ENCODE data around the gene SGCB. TPM values are rescaled to one million over a fixed set of nuclear protein-coding genes. Genes with fewer than 3 reads are reported as not detected.

The SGCB gene
- total RNA-seq (2012; rRNA removed): 16.3 and 25.8 TPM in 2 replicates
- 18.3 and 24.0 TPM in 2 replicates for polyA plus RNA-seq (2012; rRNA removed)
- 5.1 and 6.6 TPM in 2 replicates for polyA plus RNA-seq (2012; cell fraction: cytosol; rRNA removed)
- 1.3 and 6.9 TPM in 2 replicates for polyA plus RNA-seq (2012; cell fraction: nucleus; rRNA removed; ENCODE audit: low replicate concordance)
- percentile 73 among the genes with signal in this experiment for Bru-seq, nascent RNA
- percentile 90 among the genes with signal in this experiment for BruChase-seq, experiment 1, labeled RNA remaining after a 6-hour chase
- BruChase-seq, experiment 2, labeled RNA remaining after a 2-hour chase: percentile 88 among the genes with signal in this experiment
- long read RNA-seq, full-length matches to known transcripts: 234 of 272 reads
- long read RNA-seq, partial matches to known transcripts: 7 of 272 reads
- long read RNA-seq, other reads (novel, unspliced or antisense): 31 of 272 reads

DNA sequence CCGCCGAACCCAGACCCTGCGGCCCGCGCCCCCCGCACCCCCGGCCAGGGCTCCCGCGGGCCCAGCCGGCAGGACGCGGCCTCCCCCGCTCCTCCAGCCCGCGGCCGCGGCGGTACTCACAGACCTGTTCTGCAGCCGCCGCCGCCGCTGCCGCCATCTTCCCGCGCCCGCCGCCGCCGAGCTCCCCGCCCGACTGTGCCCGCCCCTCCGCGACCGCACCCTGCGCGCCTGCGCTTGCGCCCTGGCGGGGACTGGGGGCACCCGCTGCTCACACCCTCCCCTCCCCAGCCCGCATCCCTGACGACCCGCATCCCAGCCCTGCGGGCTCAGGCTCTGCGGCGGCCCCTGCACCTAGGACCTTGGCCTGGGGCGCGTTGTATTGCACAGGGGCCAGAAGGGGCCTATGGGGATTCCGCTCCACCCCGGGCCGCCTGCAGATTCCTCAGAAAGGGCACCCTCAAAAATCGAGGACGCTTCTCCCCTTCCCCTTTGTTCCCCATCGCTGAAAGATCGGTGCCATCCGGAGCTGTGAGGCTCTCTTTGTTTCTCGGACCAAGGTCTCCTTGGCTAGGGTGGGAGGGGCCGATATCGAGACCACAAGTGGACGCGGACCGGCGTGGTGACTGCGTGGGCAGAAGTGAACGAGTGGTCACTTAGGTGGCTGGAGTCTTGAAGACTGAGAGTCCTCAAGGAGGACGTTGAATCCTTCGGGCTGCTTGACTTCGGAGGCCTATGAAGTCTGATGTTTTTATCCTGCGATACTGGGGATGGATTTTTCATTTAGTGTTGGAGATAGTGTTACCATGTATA is at the start of gene SGCB:
Gene SGCB, minus strand, starts transcription at position 197 of the 810 bp plus-strand sequence. Its CDS starts 40 bp downstream, at position 157.
- dilution Hi-C loops (cut with HindIII; ENCODE audit: low sequenced_read_pairs, unreplicated experiment) (no loop called here), intact Hi-C loops (cut with micrococcal nuclease) (loop anchor here (5.0 kb wide), 1 partner anchor 196 kb away; the partner anchor contains the start of gene DCUN1D4), in situ Hi-C loops (cut with MboI; ENCODE audit: low sequenced_read_pairs) (loop anchor here (10.0 kb wide), 1 partner anchor 144 kb away; no protein-coding TSS in a partner anchor)
- H3K9me1 ChIP-seq (ENCODE audit: insufficient read depth, low read length): peaks cover 11% of the 10 kb centered on the region
- peak within 1 kb of the TSS; percentile 98 for H3K4me2 ChIP-seq (ENCODE audit: low read depth, low read length)
- peak within 1 kb of the TSS; percentile 92 for H3K27ac ChIP-seq (ENCODE audit: insufficient read depth, low read length)
- WGBS, 2 experiments (ENCODE audit: extremely low coverage in 2 of 2, insufficient read length in 1 of 2): 2% methylated on average over 9 of the region's 70 CpGs; no CpG with 5 or more reads in 1 of the 2 experiments
- DNase-seq (peak; percentile 31), ATAC-seq (ENCODE audit: low read depth) (peak; percentile 98)
- peak within 1 kb of the TSS; percentile 79 for H4K91ac ChIP-seq (ENCODE audit: insufficient read depth, low read depth, low read length)
- peak within 1 kb of the TSS; percentile 69 for H3K14ac ChIP-seq (replicated peaks; ENCODE audit: low read depth, low read length)
- H3K56ac ChIP-seq (ENCODE audit: extremely low read depth, insufficient read depth, low read length): peak within 1 kb of the TSS; percentile 79
- peak within 1 kb of the TSS; percentile 83 for H3K18ac ChIP-seq (ENCODE audit: low read depth, low read length)
- peaks cover 1% of the 10 kb centered on the region; the same call in 1 of the 2 replicates for H3K36me3 ChIP-seq (ENCODE audit: control insufficient read depth, insufficient read depth, low read length)
- H4K5ac ChIP-seq (ENCODE audit: low read depth, low read length): peak within 1 kb of the TSS; percentile 98
- ChIA-PET CTCF (no interaction called here), POLR2A (ENCODE audit: unreplicated experiment) (interaction anchor here (0.8 kb wide), 1 partner anchor 12 kb away, joined by 3 read pairs; the partner anchor contains the start of gene SPATA18)
- H2BK5ac ChIP-seq (ENCODE audit: low read depth, low read length, poor library complexity, severe bottlenecking): peak within 1 kb of the TSS; percentile 77
- peak within 1 kb of the TSS; percentile 96 for H2AK9ac ChIP-seq (replicated peaks; ENCODE audit: low read depth, low read length, poor library complexity)
- H4K8ac ChIP-seq (ENCODE audit: low read depth in 2 of 2, low read length in 2 of 2): peak within 1 kb of the TSS; percentile 91 to 97
- H3K23ac ChIP-seq (ENCODE audit: low read depth, low read length): peak within 1 kb of the TSS; percentile 81
- peak within 1 kb of the TSS; percentile 76 for H3K4ac ChIP-seq (ENCODE audit: low read depth, low read length)
- peak within 1 kb of the TSS; percentile 98 for H3K4me3 ChIP-seq (ENCODE audit: insufficient read depth, low read depth, low read length)
- H3K9ac ChIP-seq (ENCODE audit: low read depth, low read length): peak within 1 kb of the TSS; percentile 96
- peaks cover 6% of the 10 kb centered on the region; the same call in 1 of the 2 replicates for H4K20me1 ChIP-seq (ENCODE audit: insufficient read depth, low read length)
- H2BK20ac ChIP-seq (ENCODE audit: low read depth, low read length): no peak within 1 kb of the TSS
- no TSS peak for BruUV-seq (replicated peaks)
- TF ChIP-seq CTCF (conservative IDR thresholded peaks at IDR 0.05; ENCODE audit: low read depth, low read length) (no peak), MAZ (IDR thresholded peaks at IDR 0.05; ENCODE audit: borderline replicate concordance, low read depth, low read length) (peak; percentile 50; the same call in 1 of the 2 replicates)
- H3K79me1 ChIP-seq (ENCODE audit: low read depth in 1 of 2, low read length in 2 of 2): peaks cover 26 to 38% of the 10 kb centered on the region in 2 experiments
- no peaks in the 10 kb centered on the region for H3K9me3 ChIP-seq (ENCODE audit: control insufficient read depth, insufficient read depth, low read length)
- 0 out of 2 replicates have a peak, but pooled peaks cover 3% of the 10 kb centered on the region for H3K4me1 ChIP-seq (ENCODE audit: control insufficient read depth, insufficient read depth, low read length)
- peak within 1 kb of the TSS; percentile 98 for H2AFZ ChIP-seq (replicated peaks; ENCODE audit: low read length, poor library complexity)
- no peak within 1 kb of the TSS for H2AK5ac ChIP-seq (ENCODE audit: low read depth, low read length)
- peak within 1 kb of the TSS; percentile 15 for H2BK15ac ChIP-seq (ENCODE audit: low read depth, low read length)
- H2BK120ac ChIP-seq (ENCODE audit: low read depth, low read length): peak within 1 kb of the TSS; percentile 33; the same call in 1 of the 2 replicates
- H3K27me3 ChIP-seq (ENCODE audit: control insufficient read depth, insufficient read depth, low read length): peaks cover 17% of the 10 kb centered on the region

Measured in IMR-90 (cell line).